BLaER1 treated with 17β-estradiol and CSF1 and Interleukin-3, amounts not matched to agents 10 nM and 100 nM (cell line): Measurements from ENCODE around the gene RFTN1.
"Not testable (repeated sequence)": the region's sequence is repeated elsewhere in the genome, so short reads cannot be mapped to it uniquely, and the experiment has no call there.

Experiments
- H3K27ac ChIP-seq, 11 experiments: shearing (Covaris generic); formaldehyde crosslinking; 2 replicates each; pipeline ENCODE4 v1.8.1; 2022
- H3K27me3 ChIP-seq, 11 experiments: shearing (Covaris generic); formaldehyde crosslinking; 2 replicates each; pipeline ENCODE4 v1.8.1; 2022
- H3K36me3 ChIP-seq, 11 experiments: shearing (Covaris generic); formaldehyde crosslinking; 2 replicates each; pipeline ENCODE4 v1.8.1; 2022
- H3K4me1 ChIP-seq, 10 experiments: shearing (Covaris generic); formaldehyde crosslinking; 2 replicates each; pipeline ENCODE4 v1.8.1; 2022
- H3K4me2 ChIP-seq, 11 experiments: shearing (Covaris generic); formaldehyde crosslinking; 2 replicates each; pipeline ENCODE4 v1.8.1; 2022
- H3K4me3 ChIP-seq, 10 experiments: shearing (Covaris generic); formaldehyde crosslinking; 2 replicates each; pipeline ENCODE4 v1.8.1; 2022
- H3K9ac ChIP-seq, 11 experiments: shearing (Covaris generic); formaldehyde crosslinking; 2 replicates each; pipeline ENCODE4 v1.8.1; 2022
- H3K9me3 ChIP-seq, 11 experiments: shearing (Covaris generic); formaldehyde crosslinking; replicated peaks in 1 of 11; 2 replicates each; pipeline ENCODE4 v1.8.1; 2022
- H4K20me1 ChIP-seq, 11 experiments: shearing (Covaris generic); formaldehyde crosslinking; 2 replicates each; pipeline ENCODE4 v1.8.1; 2022
- Cebpa-rat ChIP-seq, 11 experiments: shearing (Covaris generic); IDR thresholded peaks; 2 replicates each; pipeline ENCODE4 v1.8.1; 2022

RFTN1 gene

GRCh38 chr3:16500093-16500492 lies 13.4 kb downstream of the RFTN1 start:
- H3K27me3 ChIP-seq: no peaks in the 10 kb centered on the region
- peaks cover 24 to 100% (median 87%) of the 10 kb centered on the region in 11 experiments; a peak in 20 of 22 replicates for H4K20me1 ChIP-seq
- peaks cover 0 to 38% (median 21%) of the 10 kb centered on the region in 11 experiments; a peak in 18 of 22 replicates for H3K9me3 ChIP-seq
- TF ChIP-seq Cebpa-rat (IDR thresholded peaks at IDR 0.05): no peak
- no peak overlapping the region for H3K4me3 ChIP-seq
- no peak overlapping the region for H3K27ac ChIP-seq
- H3K9ac ChIP-seq: no peak overlapping the region
- H3K4me1 ChIP-seq: peaks cover 61 to 72% (median 63%) of the 10 kb centered on the region in 10 experiments
- peaks cover 38 to 81% (median 60%) of the 10 kb centered on the region in 11 experiments for H3K36me3 ChIP-seq
- no peak overlapping the region for H3K4me2 ChIP-seq

- no peak overlapping the region for H3K9ac ChIP-seq
- peaks cover 0 to 30% (median 15%) of the 10 kb centered on the region in 11 experiments; a peak in 16 of 22 replicates for H3K9me3 ChIP-seq
- peaks cover 60 to 72% (median 63%) of the 10 kb centered on the region in 10 experiments for H3K4me1 ChIP-seq
- H3K4me2 ChIP-seq: peak overlapping the region in 5 of 11 experiments; percentile 10 to 45 (median 21); a peak in 4 of 22 replicates
- no peak overlapping the region for H3K27ac ChIP-seq
- peaks cover 34 to 79% (median 60%) of the 10 kb centered on the region in 11 experiments for H3K36me3 ChIP-seq
- no peaks in the 10 kb centered on the region for H3K27me3 ChIP-seq
- peaks cover 23 to 100% (median 87%) of the 10 kb centered on the region in 11 experiments; a peak in 20 of 22 replicates for H4K20me1 ChIP-seq
- no peak overlapping the region for H3K4me3 ChIP-seq
- no peak for TF ChIP-seq Cebpa-rat (IDR thresholded peaks at IDR 0.05)
Observed at GRCh38 chr3:16499351-16499750, 14.1 kb downstream of the RFTN1 start.

DNA sequence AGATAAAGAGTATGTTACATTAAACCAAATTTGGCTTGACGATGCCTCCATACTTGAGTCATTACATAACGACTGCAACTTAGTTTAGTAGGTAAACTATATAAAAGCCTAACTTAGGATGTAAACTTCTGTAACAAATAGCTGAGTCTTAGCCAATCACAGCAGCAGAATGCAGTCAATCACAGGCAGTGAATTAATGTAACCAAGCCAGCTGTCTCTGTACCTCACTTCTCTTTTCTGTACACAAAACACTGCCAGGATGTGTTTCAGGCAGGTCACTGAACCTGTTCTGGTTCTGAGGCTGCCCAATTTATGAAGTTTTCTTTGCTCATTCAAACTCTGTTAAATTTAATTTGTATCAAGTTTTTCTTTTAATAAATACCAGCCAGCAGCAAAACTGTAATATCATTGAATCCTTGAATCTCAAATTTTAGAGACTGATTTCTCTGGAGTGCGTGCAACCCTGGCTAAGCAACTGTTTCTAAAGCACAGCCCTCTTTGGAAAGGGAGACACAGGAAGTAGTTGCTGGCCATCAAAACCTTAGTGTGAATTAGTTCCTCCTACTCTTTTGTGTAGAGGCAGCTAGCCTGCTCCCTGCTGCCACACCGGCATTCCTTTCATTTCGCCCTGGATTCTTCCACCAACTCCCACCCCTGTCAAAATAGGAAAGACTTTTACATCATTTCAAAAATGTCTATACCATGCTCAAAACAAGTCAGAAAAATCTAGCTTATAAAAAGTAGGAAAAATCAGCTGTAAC lies 15.2 kb downstream of the RFTN1 start:
- H3K27ac ChIP-seq: no peak overlapping the region
- TF ChIP-seq Cebpa-rat (IDR thresholded peaks at IDR 0.05): no peak
- H3K4me2 ChIP-seq: peak overlapping the region in 7 of 11 experiments; percentile 5 to 45 (median 18); a peak in 10 of 22 replicates
- H3K9me3 ChIP-seq: peaks cover 5 to 30% (median 15%) of the 10 kb centered on the region in 11 experiments; a peak in 16 of 22 replicates
- H4K20me1 ChIP-seq: peaks cover 21 to 100% (median 82%) of the 10 kb centered on the region in 11 experiments; a peak in 20 of 22 replicates
- peaks cover 50 to 63% (median 55%) of the 10 kb centered on the region in 10 experiments for H3K4me1 ChIP-seq
- H3K9ac ChIP-seq: no peak overlapping the region
- H3K4me3 ChIP-seq: no peak overlapping the region
- peaks cover 40 to 79% (median 67%) of the 10 kb centered on the region in 11 experiments for H3K36me3 ChIP-seq
- no peaks in the 10 kb centered on the region for H3K27me3 ChIP-seq

- no peak overlapping the region for H3K9ac ChIP-seq
- H3K4me3 ChIP-seq: no peak overlapping the region
- H3K27ac ChIP-seq: no peak overlapping the region
- H3K36me3 ChIP-seq: peaks cover 46 to 79% (median 68%) of the 10 kb centered on the region in 11 experiments
- TF ChIP-seq Cebpa-rat (IDR thresholded peaks at IDR 0.05): no peak
- H3K4me1 ChIP-seq: peaks cover 41 to 51% (median 49%) of the 10 kb centered on the region in 10 experiments
- peaks cover 13 to 45% (median 29%) of the 10 kb centered on the region in 11 experiments for H3K9me3 ChIP-seq
- H3K27me3 ChIP-seq: no peaks in the 10 kb centered on the region
- H3K4me2 ChIP-seq: peak overlapping the region; percentile 28 to 66 (median 52)
- H4K20me1 ChIP-seq: peaks cover 20 to 96% (median 74%) of the 10 kb centered on the region in 11 experiments; a peak in 20 of 22 replicates
Observed at GRCh38 chr3:16496408-16497222, 16.9 kb downstream of the RFTN1 start.

GRCh38 chr3:16496008-16496407 lies 17.5 kb downstream of the RFTN1 start:
- H3K27ac ChIP-seq: 0 out of 22 replicates have a peak overlapping the region, but pooled peaks of 1 of the 11 experiments have one; percentile 3
- H3K4me2 ChIP-seq: peak overlapping the region; percentile 28 to 66 (median 52); a peak in 21 of 22 replicates
- H3K9ac ChIP-seq: no peak overlapping the region
- H3K4me3 ChIP-seq: no peak overlapping the region
- peaks cover 41 to 51% (median 49%) of the 10 kb centered on the region in 10 experiments for H3K4me1 ChIP-seq
- no peak for TF ChIP-seq Cebpa-rat (IDR thresholded peaks at IDR 0.05)
- peaks cover 13 to 51% (median 35%) of the 10 kb centered on the region in 11 experiments for H3K9me3 ChIP-seq
- H3K27me3 ChIP-seq: no peaks in the 10 kb centered on the region
- peaks cover 20 to 96% (median 71%) of the 10 kb centered on the region in 11 experiments; a peak in 20 of 22 replicates for H4K20me1 ChIP-seq
- peaks cover 48 to 79% (median 68%) of the 10 kb centered on the region in 11 experiments for H3K36me3 ChIP-seq

- H3K9me3 ChIP-seq: peaks cover 10 to 46% (median 27%) of the 10 kb centered on the region in 11 experiments
- H3K27me3 ChIP-seq: no peaks in the 10 kb centered on the region
- H3K9ac ChIP-seq: no peak overlapping the region
- peaks cover 20 to 96% (median 74%) of the 10 kb centered on the region in 11 experiments; a peak in 20 of 22 replicates for H4K20me1 ChIP-seq
- H3K4me1 ChIP-seq: peaks cover 41 to 51% (median 49%) of the 10 kb centered on the region in 10 experiments
- H3K4me2 ChIP-seq: peak overlapping the region; percentile 13 to 66 (median 52); a peak in 19 of 22 replicates
- H3K4me3 ChIP-seq: no peak overlapping the region
- no peak for TF ChIP-seq Cebpa-rat (IDR thresholded peaks at IDR 0.05)
- peaks cover 47 to 79% (median 68%) of the 10 kb centered on the region in 11 experiments for H3K36me3 ChIP-seq
- H3K27ac ChIP-seq: peak overlapping the region in 3 of 11 experiments; percentile 3 to 8 (median 3); a peak in 2 of 22 replicates
Observed at GRCh38 chr3:16494814-16495431, 18.6 kb downstream of the RFTN1 start.

- Histone ChIP-seq H3K9me3 (peaks cover 1 to 38% (median 23%) of the 10 kb centered on the region in 11 experiments; a peak in 21 of 22 replicates), H3K4me3 (no peak overlapping the region), H3K4me1 (peaks cover 39 to 48% (median 46%) of the 10 kb centered on the region in 10 experiments), H3K27ac (no peak overlapping the region), H3K4me2 (no peak overlapping the region), H3K9ac (no peak overlapping the region), H4K20me1 (peaks cover 20 to 96% (median 74%) of the 10 kb centered on the region in 11 experiments; a peak in 20 of 22 replicates), H3K27me3 (no peaks in the 10 kb centered on the region), H3K36me3 (peaks cover 47 to 79% (median 68%) of the 10 kb centered on the region in 11 experiments)
- no peak for TF ChIP-seq Cebpa-rat (IDR thresholded peaks at IDR 0.05)
Observed at GRCh38 chr3:16494094-16494493, 19.4 kb downstream of the RFTN1 start.

DNA sequence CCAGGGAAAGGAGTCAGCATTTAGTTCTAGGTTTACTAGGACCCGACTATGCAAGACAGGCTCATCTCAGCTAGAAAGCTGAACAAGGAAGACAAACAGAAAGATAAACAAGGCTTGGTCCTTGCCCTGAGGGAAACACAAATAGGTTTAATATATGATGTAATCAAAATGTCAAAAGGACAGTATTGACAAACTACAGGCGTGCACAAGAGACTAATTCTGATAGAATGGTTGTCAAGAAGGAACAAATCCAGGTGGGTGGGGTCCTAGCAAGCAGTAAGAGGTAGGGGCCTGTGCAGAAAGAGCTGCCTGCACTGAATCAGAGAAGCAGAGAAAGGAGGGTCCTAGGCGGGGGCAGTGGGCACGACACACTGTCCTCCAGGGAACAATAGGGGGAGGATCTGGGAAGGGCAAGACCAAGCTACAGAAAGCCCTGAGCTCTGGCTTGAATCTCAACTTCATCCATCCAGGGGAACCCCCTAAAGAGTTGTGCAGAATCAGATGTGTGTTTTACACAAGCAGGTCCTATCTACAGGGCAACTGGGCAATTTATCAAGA lies 23.4 kb downstream of the RFTN1 start:
- Histone ChIP-seq H4K20me1 (peaks cover 6 to 96% (median 49%) of the 10 kb centered on the region in 11 experiments; a peak in 19 of 22 replicates), H3K36me3 (peaks cover 81 to 100% (median 96%) of the 10 kb centered on the region in 11 experiments), H3K4me1 (peaks cover 6 to 18% (median 8%) of the 10 kb centered on the region in 10 experiments), H3K4me2 (no peak overlapping the region), H3K9me3 (peaks cover 0 to 27% (median 20%) of the 10 kb centered on the region in 11 experiments; a peak in 18 of 22 replicates), H3K9ac (no peak overlapping the region), H3K4me3 (no peak overlapping the region), H3K27me3 (no peaks in the 10 kb centered on the region), H3K27ac (no peak overlapping the region)
- no peak for TF ChIP-seq Cebpa-rat (IDR thresholded peaks at IDR 0.05)

GRCh38 chr3:16489326-16490061 lies 24.0 kb downstream of the RFTN1 start:
- not testable (repeated sequence) for H3K27ac ChIP-seq, H3K4me2 ChIP-seq
- H4K20me1 ChIP-seq: peaks cover 0 to 96% (median 46%) of the 10 kb centered on the region in 11 experiments; a peak in 17 of 22 replicates

More at GRCh38 chr3:16489326-16490061, 24.0 kb downstream of the RFTN1 start:
- H3K9ac ChIP-seq, H3K4me3 ChIP-seq, H3K27me3 ChIP-seq: not testable (repeated sequence)
- Histone ChIP-seq H3K9me3 (peaks cover 0 to 27% (median 20%) of the 10 kb centered on the region in 11 experiments; a peak in 18 of 22 replicates), H3K4me1 (peaks cover 0 to 18% (median 2%) of the 10 kb centered on the region in 10 experiments; a peak in 15 of 20 replicates), H3K36me3 (peaks cover 81 to 100% (median 98%) of the 10 kb centered on the region in 11 experiments)
